A549 (cell line): ENCODE measurements around the gene ATP13A3.

ENCODE experiments used
- EP300 ChIP-seq, 2 experiments: fragments of >200 bp; sonication (Bioruptor Twin); formaldehyde crosslinking; IDR thresholded peaks; 2 replicates in 1 of 2; 3 replicates in 1 of 2; pipeline ENCODE4 v1.6.1; 2016 to 2017
- TF ChIP-seq, protein P1 (sequence below): fragments of >200 bp; sonication (Bioruptor Twin); formaldehyde crosslinking; IDR thresholded peaks from 3 replicates; pipeline ENCODE4 v1.5.1; 2016

DNA sequence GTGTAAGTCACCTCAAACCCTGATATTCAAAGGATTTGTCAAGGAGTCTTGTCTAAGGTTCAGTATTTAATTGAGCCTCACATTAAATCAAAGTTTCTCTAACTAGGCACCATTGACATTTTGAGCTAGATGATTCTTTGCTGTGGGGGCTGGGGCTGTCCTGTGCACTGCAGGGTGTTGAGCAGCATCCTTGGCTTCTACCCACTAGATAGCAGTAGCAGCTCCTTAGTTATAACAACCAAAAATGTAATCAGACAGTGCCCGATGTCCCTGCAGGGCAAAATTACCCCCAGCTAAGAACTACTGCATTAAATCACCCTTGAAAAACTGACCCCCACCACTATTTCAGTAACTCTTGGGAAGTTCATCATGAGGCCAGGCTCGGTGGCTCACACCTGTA is 17.3 kb upstream of the ATP13A3 start:
- no peak for TF ChIP-seq EP300 (IDR thresholded peaks at IDR 0.05)
- TF ChIP-seq, protein P1, sequence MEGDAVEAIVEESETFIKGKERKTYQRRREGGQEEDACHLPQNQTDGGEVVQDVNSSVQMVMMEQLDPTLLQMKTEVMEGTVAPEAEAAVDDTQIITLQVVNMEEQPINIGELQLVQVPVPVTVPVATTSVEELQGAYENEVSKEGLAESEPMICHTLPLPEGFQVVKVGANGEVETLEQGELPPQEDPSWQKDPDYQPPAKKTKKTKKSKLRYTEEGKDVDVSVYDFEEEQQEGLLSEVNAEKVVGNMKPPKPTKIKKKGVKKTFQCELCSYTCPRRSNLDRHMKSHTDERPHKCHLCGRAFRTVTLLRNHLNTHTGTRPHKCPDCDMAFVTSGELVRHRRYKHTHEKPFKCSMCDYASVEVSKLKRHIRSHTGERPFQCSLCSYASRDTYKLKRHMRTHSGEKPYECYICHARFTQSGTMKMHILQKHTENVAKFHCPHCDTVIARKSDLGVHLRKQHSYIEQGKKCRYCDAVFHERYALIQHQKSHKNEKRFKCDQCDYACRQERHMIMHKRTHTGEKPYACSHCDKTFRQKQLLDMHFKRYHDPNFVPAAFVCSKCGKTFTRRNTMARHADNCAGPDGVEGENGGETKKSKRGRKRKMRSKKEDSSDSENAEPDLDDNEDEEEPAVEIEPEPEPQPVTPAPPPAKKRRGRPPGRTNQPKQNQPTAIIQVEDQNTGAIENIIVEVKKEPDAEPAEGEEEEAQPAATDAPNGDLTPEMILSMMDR: no peak
